Gastrocnemius medialis (tissue), 4 donors: ENCODE results near the gene CCSER1. TPM values are rescaled to one million over a fixed set of nuclear protein-coding genes. Genes with fewer than 3 reads are reported as not detected.

Experiments used
- ATAC-seq, 2 donors: fragments of 150-250 bp; one replicate each; pipeline ENCODE4 v1.9.1; 2016
- DNase-seq, 2 donors: peaks; one replicate each; pipeline ENCODE4 v3.0.0-alpha.2; 2019
- H3K27ac ChIP-seq, 4 donors: fragments of 200-600 bp; sonication (generic); 1 replicate in 1 of 4; 2 replicates in 3 of 4; pipeline ENCODE4 v1.5.1; 2016 to 2018; ENCODE audit warnings: mild to moderate bottlenecking in 2 of 4, moderate library complexity in 1 of 4
- H3K27me3 ChIP-seq, 3 donors: fragments of 200-600 bp; sonication (generic) in 2 of 3; 1 replicate in 1 of 3; 2 replicates in 2 of 3; pipeline versions ENCODE4 v1.5.1 to v1.6.0; 2016 to 2019; ENCODE audit warnings: mild to moderate bottlenecking in 1 of 3, moderate library complexity in 1 of 3
- H3K36me3 ChIP-seq, 2 donors: fragments of 200-600 bp; sonication (generic) in 1 of 2; one replicate each; pipeline ENCODE4 v1.5.1; 2017 to 2018
- H3K4me1 ChIP-seq, 2 donors: fragments of 200-600 bp; sonication (generic) in 1 of 2; one replicate each; pipeline ENCODE4 v1.5.1; 2016 to 2017; ENCODE audit warnings: mild to moderate bottlenecking in 2 of 2
- H3K4me3 ChIP-seq, 4 donors: fragments of 200-600 bp; sonication (generic) in 3 of 4; 1 replicate in 1 of 4; 2 replicates in 3 of 4; pipeline ENCODE4 v1.5.1; 2016 to 2019; ENCODE audit warnings: mild to moderate bottlenecking in 2 of 4
- H3K9me3 ChIP-seq, 3 donors: fragments of 200-600 bp; sonication (generic) in 2 of 3; 1 replicate in 1 of 3; 2 replicates in 2 of 3; pipeline ENCODE4 v1.5.1; 2016 to 2019
- POLR2A ChIP-seq, 2 donors: fragments of 450-650 bp; IDR thresholded peaks; one replicate each; pipeline ENCODE4 v1.6.1; 2017; ENCODE audit warnings: antibody characterized with exemption in 2 of 2, mild to moderate bottlenecking in 2 of 2, moderate library complexity in 2 of 2
- in situ Hi-C, 4 donors: fragments of 200-750 bp; cut with MboI; loops; one replicate each; pipeline versions ENCODE4 v1.15.0 to v1.8.0; 2017; ENCODE audit warnings: low sequenced_read_pairs in 4 of 4
- intact Hi-C: fragments of 100-400 bp; cut with DNase I; formaldehyde crosslinking; loops from one replicate; pipeline ENCODE4 v1.15.1; 2023; ENCODE audit warnings: low total_unique reads
- total RNA-seq, 4 donors: library from RNA; depleted of rRNA; stranded (reverse); fragments of >200 nt; gene quantifications; one replicate each; pipeline versions ENCODE4 v1.1.0 to v1.2.3, GENCODE V29; 2016
- TF ChIP-seq, protein P1 (sequence below), 5 experiments: fragments of 450-650 bp in 3 of 5; fragments of 200-600 bp in 2 of 5; sonication (generic) in 2 of 5; IDR thresholded peaks in 4 of 5; conservative IDR thresholded peaks in 1 of 5; 1 replicate in 4 of 5; 2 replicates in 1 of 5; pipeline ENCODE4 v1.5.1; 2016 to 2019; ENCODE audit warnings: antibody characterized with exemption in 5 of 5, mild to moderate bottlenecking in 3 of 5, moderate library complexity in 3 of 5

The CCSER1 gene
- total RNA-seq, 4 donors from 2014 or later: 0.39 to 0.83 (median 0.63) TPM

DNA sequence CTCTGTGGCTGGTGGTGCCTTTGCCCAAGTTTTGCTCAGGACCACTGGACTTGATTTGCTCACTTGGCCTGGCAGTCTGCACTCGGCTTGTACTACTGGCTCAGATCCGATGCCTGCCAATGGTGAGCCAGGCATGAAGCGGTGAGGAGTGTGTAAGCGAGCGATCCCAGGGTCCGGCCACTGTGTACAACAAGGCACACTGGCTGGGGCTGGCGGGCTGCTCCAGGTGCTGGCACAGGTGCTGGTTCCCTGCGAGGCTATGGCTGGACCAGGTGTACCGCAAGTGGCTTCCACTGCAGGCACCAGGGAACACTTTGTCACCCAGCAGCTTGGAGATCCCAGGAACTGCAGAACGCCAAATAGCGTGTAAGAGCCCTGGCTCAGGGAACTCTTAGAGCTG, 329.7 kb downstream of the CCSER1 start:
- Histone ChIP-seq H3K4me3 (no peak overlapping the region), H3K36me3 (no peaks in the 10 kb centered on the region), H3K27me3 (no peaks in the 10 kb centered on the region), H3K9me3 (no peaks in the 10 kb centered on the region), H3K27ac (no peak overlapping the region), H3K4me1 (no peaks in the 10 kb centered on the region)
- no peak for ATAC-seq
- intact Hi-C loops: no loop called here
- in situ Hi-C loops: no loop called here
- no peak for DNase-seq
- TF ChIP-seq, protein P1, sequence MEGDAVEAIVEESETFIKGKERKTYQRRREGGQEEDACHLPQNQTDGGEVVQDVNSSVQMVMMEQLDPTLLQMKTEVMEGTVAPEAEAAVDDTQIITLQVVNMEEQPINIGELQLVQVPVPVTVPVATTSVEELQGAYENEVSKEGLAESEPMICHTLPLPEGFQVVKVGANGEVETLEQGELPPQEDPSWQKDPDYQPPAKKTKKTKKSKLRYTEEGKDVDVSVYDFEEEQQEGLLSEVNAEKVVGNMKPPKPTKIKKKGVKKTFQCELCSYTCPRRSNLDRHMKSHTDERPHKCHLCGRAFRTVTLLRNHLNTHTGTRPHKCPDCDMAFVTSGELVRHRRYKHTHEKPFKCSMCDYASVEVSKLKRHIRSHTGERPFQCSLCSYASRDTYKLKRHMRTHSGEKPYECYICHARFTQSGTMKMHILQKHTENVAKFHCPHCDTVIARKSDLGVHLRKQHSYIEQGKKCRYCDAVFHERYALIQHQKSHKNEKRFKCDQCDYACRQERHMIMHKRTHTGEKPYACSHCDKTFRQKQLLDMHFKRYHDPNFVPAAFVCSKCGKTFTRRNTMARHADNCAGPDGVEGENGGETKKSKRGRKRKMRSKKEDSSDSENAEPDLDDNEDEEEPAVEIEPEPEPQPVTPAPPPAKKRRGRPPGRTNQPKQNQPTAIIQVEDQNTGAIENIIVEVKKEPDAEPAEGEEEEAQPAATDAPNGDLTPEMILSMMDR (IDR thresholded peaks at IDR 0.05 in 4 of 5, conservative IDR thresholded peaks at IDR 0.05 in 1 of 5): no peak
- TF ChIP-seq POLR2A (IDR thresholded peaks at IDR 0.05): no peak

GRCh38 chr4:90457817-90458216, 330.6 kb downstream of the CCSER1 start:
- DNase-seq (no peak), ATAC-seq (no peak)
- H3K4me3 ChIP-seq: no peak overlapping the region
- no peaks in the 10 kb centered on the region for H3K4me1 ChIP-seq
- no peaks in the 10 kb centered on the region for H3K27me3 ChIP-seq
- in situ Hi-C loops: no loop called here
- no peak overlapping the region for H3K27ac ChIP-seq
- TF ChIP-seq, protein P1 (IDR thresholded peaks at IDR 0.05 in 4 of 5, conservative IDR thresholded peaks at IDR 0.05 in 1 of 5): no peak
- no peak for TF ChIP-seq POLR2A (IDR thresholded peaks at IDR 0.05)
- no peaks in the 10 kb centered on the region for H3K9me3 ChIP-seq
- no peaks in the 10 kb centered on the region for H3K36me3 ChIP-seq
- intact Hi-C loops: no loop called here

- no peak overlapping the region for H3K27ac ChIP-seq
- H3K4me1 ChIP-seq: no peaks in the 10 kb centered on the region
- intact Hi-C loops (no loop called here), in situ Hi-C loops (no loop called here)
- H3K36me3 ChIP-seq: no peaks in the 10 kb centered on the region
- no peaks in the 10 kb centered on the region for H3K9me3 ChIP-seq
- no peak for DNase-seq
- H3K4me3 ChIP-seq: no peak overlapping the region
- no peak for ATAC-seq
- H3K27me3 ChIP-seq: no peaks in the 10 kb centered on the region
- TF ChIP-seq, protein P1 (IDR thresholded peaks at IDR 0.05 in 4 of 5, conservative IDR thresholded peaks at IDR 0.05 in 1 of 5): no peak
- no peak for TF ChIP-seq POLR2A (IDR thresholded peaks at IDR 0.05)
These were observed 331.4 kb downstream of the CCSER1 start for GRCh38 chr4:90458576-90458975.

DNA sequence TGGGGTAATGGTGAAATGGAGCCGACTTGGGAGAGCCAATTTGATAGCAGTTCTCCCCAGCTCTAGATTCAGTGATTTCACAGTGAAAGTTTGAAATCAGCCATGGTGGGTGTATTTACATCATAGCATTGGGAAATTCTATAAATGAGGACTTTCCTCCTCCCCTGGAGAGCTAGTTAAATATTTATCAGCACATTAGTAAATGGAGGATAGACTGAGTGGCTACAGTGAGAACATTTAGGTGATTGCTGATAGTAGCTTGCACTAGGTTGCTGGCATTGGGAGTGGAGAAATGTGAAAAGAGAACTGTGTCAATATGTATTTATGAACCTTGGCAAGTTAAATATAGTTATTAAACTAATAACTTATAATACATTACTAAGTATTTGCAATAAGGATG, 347.3 kb downstream of the CCSER1 start:
- Histone ChIP-seq H3K9me3 (no peaks in the 10 kb centered on the region), H3K27me3 (no peaks in the 10 kb centered on the region), H3K27ac (no peak overlapping the region), H3K4me1 (no peaks in the 10 kb centered on the region), H3K4me3 (no peak overlapping the region), H3K36me3 (no peaks in the 10 kb centered on the region)
- TF ChIP-seq, protein P1 (IDR thresholded peaks at IDR 0.05 in 4 of 5, conservative IDR thresholded peaks at IDR 0.05 in 1 of 5): no peak
- no peak for TF ChIP-seq POLR2A (IDR thresholded peaks at IDR 0.05)
- no peak for DNase-seq
- intact Hi-C loops: no loop called here
- ATAC-seq: no peak
- in situ Hi-C loops: no loop called here

- in situ Hi-C loops (no loop called here), intact Hi-C loops (no loop called here)
- Histone ChIP-seq H3K9me3 (no peaks in the 10 kb centered on the region), H3K27ac (no peak overlapping the region), H3K27me3 (no peaks in the 10 kb centered on the region), H3K4me3 (no peak overlapping the region), H3K4me1 (no peaks in the 10 kb centered on the region), H3K36me3 (no peaks in the 10 kb centered on the region)
- no peak for DNase-seq
- no peak for TF ChIP-seq POLR2A (IDR thresholded peaks at IDR 0.05)
- TF ChIP-seq, protein P1 (IDR thresholded peaks at IDR 0.05 in 4 of 5, conservative IDR thresholded peaks at IDR 0.05 in 1 of 5): no peak
- no peak for ATAC-seq
These were observed 348.8 kb downstream of the CCSER1 start for GRCh38 chr4:90476019-90476418.
